ENCODE measurements around the gene KLRC3.

KLRC3 gene

DNA sequence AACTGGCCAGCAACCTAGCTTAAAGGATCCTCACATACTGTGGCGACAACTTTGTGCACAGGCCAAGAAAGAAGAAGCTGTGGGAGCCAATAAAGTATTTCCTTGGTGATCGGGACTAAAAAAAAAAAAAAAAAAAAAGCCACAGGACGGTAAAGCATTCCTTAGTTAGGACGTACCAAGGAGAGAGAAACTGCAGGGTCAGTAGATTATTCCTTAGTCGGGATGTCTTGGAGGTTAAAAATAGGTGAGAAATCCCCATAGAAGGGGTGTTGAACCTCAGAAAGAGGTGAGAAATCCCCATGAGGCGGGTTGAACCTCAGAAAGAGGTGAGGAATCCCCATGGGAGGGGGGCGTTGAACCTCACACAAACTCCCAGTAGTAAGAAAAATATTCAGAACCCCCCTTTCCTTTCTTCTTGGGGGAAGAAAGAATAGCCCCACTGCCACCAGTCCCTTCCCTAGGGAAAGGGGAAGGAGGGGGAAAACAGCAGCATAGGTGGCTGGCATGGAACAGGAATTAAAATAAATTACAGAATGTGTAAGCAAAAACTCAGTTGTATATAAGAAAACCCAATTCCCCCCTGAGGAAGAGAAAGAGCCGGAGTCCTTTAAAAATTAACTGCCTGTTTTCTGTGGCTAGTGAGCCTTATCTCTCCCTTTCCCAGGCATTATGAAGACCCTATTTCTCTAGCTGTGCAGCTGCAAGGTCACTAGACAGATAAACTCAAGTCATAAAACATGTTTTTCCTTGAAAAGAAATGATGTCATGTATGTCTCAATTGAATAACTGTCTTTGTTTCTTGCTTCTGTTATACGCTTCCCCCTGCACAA is 57.4 kb downstream of the KLRC3 start:
- H3K4me3 ChIP-seq (ENCODE audit: low read length) = no peak overlapping the region

DNA sequence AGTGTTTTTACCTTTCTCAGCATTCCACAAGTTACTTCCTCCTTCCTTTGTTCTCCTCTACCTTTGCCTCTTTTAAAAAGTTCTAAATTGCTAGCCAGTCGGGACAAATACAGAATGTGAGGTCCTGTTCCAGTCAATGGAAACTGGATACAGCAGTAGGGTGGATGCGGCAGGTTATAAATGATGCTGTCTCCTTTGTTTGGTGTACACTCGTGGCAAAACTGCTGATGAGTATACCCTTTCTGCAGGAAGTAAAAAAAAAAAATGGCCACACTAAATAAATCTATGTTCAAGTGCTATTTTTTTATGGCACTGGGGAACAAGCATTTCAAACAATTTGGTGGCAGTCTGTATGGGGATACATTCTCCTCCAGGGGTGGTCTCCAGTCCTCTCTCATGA is 58.1 kb downstream of the KLRC3 start:
- H3K27me3 ChIP-seq (ENCODE audit: control insufficient read depth, insufficient read depth, low read length) = no peaks in the 10 kb centered on the region
- H3K9me3 ChIP-seq (ENCODE audit: control insufficient read depth, insufficient read depth, low read length) = no peaks in the 10 kb centered on the region
- no peaks in the 10 kb centered on the region for H3K36me3 ChIP-seq (ENCODE audit: control insufficient read depth, insufficient read depth, low read length)
- H3K4me1 ChIP-seq (ENCODE audit: control insufficient read depth, insufficient read depth, low read length) = peaks cover 9% of the 10 kb centered on the region; the same call in 1 of the 2 replicates
- no peak for DNase-seq (ENCODE audit: low read depth, low spot score)
- H3K4me3 ChIP-seq (ENCODE audit: low read length) = no peak overlapping the region
- no CpG with 5 or more reads among the region's 3 CpGs for WGBS (ENCODE audit: insufficient coverage, insufficient read length)
- no peak overlapping the region for H3K27ac ChIP-seq (ENCODE audit: low read length)

More for the DNA sequence above, 57.4 kb downstream of the KLRC3 start:
- no CpG with 5 or more reads among the region's 9 CpGs for WGBS (ENCODE audit: insufficient coverage, insufficient read length)
- Histone ChIP-seq H3K9me3 (ENCODE audit: control insufficient read depth, insufficient read depth, low read length) (no peaks in the 10 kb centered on the region), H3K4me1 (ENCODE audit: control insufficient read depth, insufficient read depth, low read length) (peaks cover 9% of the 10 kb centered on the region; the same call in 1 of the 2 replicates), H3K27ac (ENCODE audit: low read length) (no peak overlapping the region), H3K27me3 (ENCODE audit: control insufficient read depth, insufficient read depth, low read length) (no peaks in the 10 kb centered on the region), H3K36me3 (ENCODE audit: control insufficient read depth, insufficient read depth, low read length) (no peaks in the 10 kb centered on the region; the same call in 1 of the 2 replicates)
- DNase-seq (ENCODE audit: low read depth, low spot score) = no peak
